ENCODE data around the gene ARHGAP24.
A peak's percentile ranks its signal among the peaks of the same experiment; 100 is the strongest.

ARHGAP24 gene

DNA sequence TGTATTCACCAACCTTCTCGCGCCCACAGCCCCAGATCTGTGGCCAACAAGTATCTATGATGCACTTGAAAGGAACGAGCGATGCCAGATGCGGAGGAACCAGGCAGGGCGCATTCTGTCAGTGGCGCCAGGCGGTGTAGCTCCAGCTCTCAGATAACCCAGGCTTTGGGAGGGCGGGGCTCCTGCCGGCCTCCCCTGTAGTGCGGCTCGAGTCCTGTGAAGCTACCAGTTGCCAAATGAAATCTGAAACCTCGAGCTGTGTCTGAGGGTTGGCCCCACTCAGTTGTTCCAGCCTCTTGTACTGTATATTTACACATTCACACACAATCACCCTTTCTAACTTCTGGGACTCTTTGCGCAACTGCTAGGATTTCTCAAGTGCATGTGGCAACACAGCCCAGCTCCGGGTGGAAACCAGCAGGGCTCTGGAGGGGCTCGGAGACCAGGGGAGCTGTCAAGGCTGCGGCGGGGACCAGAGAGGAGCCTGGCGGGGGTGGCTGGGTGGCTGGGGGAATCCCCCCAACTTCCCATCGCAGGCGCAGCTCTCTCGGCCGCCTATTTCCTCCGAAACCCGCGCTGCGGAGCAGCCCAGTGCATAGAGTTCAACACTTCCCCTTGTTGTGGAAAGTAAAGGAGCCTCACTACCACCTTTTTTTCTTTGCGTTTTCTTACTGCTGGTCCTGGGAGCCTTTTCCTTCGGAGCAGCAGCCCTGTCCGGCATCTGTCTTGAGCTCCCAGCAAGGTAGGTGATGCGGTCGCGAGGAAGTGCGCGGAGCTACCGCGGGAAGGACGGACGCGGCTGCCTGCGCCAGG is at the start of gene ARHGAP24:
Gene ARHGAP24 (plus strand): TSS at position 333 of the 813 bp plus-strand sequence.
- peak in 41 of 56 donors; percentile 2 to 66 (median 32) for DNase-seq

- DNase-seq, result no peak
Observed at GRCh38 chr4:85426366-85426765, 48.6 kb upstream of the ARHGAP24 start.

DNA sequence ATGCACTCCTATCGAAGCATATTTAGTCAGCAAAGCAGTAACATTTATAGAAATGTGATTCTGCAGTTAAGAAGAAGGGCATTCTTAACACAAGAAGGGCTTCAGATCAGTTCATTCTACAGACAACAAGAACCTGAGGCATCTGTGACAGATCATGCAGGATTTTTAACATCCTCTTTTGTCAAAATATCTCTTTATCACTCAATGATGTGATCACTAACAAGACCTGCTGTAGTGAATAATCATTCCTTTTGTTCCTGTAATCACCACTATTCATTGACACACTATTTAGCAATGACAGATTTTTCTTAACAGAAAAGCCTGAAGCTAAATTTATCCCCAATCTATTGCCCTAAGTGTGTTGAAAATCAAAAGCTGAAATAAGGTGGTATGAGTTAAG is 47.8 kb upstream of the ARHGAP24 start:
- DNase-seq, result no peak

- DNase-seq, result no peak
Observed at GRCh38 chr4:85430226-85430625, 44.7 kb upstream of the ARHGAP24 start.

DNA sequence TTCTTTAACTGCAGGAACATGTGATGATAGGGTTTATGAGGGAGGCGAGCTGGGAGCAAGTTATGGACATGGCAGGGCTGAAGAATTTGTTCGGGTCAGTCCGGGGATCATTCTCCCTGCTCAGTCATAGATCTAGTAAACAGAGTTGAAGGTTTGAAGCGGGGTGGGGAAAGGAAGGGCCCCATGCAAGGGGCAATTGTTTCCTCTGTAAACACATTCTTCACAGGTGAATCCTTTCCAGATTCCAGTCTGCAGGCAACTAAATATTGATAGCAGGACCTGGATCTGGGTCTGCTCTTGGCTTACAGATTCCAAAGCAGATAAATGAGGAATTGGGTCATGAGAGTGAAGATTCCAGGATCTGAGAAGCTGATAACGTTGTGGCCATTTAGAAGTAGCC is 44.3 kb upstream of the ARHGAP24 start:
- DNase-seq, result no peak

- no peak for DNase-seq
Observed at GRCh38 chr4:85431156-85431555, 43.8 kb upstream of the ARHGAP24 start.

DNA sequence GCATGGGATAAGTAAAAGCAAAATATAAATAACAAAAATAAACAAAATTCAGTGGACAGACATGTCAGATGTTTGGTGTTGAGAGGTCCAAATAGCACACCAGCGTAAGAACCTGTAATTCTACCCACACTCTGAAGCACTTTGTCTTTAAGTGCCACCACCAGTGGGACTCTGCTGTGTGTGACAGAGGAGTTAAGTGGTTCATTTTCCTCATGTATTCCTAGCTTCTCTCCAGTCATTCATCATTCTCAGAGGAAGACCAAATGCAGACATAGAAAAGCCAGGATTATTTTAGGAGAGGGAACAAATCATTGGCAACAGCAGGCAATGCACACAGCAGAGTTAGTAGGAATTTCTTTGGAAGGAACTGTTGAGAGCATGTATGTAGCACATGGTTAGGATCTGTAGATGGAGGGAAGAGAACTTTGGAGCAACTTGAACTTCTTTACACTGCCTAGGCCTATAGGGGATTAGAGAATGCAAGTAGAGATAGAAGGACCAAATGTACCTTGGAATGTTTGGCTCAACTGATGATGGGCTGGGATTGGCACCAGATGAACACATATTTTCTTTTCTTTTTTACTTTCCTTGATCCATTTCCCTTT is 43.0 kb upstream of the ARHGAP24 start:
- DNase-seq, result no peak

- no peak for DNase-seq
Observed at GRCh38 chr4:85445050-85445639, 29.8 kb upstream of the ARHGAP24 start.

DNA sequence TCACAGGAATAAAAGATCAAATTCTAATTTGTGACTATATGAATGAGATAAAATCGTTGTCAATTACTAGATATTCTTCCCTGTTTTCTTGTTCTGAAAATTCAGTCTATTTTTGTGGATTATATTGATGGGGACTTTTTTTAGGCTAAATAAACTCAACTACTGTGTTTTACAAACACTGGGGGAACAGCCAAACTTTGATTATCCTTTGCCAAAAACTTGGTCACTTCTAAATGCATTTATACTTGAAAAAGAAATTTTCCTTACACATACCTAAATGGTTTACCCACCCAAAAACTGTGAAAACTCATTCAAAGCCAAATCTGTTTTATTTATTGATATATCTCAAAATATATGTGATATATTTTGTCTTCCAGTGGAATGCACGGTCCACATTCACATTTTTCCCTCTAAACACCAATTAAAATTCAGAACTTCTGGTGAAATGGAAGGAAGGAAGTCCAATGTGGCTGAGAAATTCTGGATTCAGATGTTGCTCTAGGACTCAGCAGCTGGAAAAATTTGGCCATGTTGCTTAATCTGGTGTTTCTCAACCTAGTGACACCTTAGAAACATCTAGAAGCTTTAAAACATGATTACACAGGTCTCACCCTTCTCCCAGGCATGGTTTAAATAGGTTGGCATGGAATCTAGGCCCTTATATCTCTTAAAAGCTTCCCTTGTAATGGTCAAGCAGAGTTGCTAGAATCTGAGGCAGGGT is 28.6 kb upstream of the ARHGAP24 start:
- no peak for DNase-seq

DNA sequence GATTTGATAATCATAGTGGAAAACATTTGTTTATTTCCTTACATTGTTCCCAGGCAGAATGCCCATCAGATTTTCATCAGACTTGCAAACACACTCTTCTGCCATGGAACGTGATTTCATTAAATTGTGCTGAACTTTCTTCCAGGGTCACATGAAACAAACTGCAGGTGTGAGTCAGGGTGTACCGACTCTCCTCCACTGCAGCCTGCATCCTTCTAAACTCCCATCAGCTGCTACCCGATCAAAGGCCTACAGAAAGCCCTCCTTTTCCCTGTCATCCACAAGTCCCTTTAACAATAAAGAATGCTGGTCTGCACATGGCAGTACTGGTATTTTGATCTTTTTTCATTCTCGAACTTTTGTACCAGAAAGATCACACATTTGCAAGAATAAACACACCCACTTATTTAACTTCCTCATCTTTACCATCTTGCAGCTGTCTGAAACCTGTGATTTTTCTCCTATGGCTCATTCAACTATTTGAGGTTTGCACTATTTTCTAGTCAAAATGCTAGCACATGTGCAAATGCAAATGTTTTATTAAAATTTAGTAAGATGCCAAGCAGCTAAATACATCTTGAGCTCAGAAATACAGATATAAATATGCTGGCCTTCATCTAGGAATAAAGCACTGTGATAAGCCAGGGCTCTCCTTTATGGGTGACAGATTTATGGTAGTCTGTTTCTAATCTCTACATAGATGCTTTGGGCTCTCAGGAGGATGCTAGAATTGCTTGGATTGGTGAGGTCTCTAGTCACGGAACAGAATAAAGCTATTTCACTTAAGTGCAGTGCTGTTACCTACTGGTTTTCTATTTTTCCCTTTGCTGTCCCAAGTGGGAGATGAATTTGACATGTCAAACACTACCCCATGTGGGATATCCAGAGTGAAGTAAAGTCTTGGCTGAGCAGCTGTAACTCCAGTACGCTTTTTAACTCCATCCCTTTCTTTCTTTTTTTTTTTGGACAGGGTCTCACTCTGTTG is 25.8 kb upstream of the ARHGAP24 start:
- DNase-seq, result no peak

DNA sequence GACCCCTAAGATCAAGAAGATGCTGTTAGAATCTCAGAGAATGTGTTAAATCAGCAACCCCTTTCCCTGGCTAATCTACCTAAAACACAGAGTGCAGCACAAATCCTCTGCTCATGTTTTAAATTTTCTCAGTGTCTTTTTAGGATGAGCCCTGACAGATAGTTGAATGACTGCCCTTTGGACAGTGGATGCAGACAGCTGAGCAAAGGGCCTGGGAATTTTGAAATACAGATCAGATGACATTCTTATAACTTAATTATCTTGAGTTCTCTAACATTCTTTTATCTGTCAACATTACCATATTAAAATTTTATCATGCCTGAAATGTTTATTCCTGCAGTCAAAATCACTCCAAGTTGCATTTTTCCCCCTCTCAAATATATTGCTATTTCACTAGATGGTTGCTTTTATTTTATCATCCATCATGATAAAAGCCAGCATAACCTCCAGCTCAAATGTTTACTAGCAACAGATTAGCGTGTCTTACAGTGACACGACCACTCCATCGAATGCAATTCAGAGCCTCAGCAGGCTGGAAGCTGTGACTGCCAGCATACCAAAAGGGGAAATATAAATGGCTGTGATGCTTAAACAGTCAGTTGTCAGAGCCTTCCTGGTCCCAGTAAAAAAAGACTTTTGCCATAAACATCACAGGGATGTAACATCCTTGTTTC is 22.8 kb upstream of the ARHGAP24 start:
- DNase-seq, result no peak

DNA sequence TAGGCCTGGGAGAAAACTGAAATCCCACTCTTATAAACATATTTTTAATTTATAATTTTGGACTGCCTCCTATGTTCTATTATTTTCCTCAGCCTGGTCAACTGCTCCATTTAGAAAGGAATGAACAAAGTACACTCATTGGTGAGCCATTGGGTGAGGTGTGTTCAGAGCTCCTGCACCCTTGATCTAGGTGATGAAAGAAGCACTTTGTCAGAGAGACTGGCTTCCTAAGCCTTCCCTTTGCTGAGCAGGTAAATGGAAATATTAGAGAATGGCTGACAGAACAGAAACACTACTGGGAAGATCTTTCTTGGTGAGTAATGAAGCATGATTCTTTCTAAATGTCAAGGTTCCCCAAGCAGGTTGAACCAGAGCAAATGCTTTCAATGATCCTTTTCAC is 19.0 kb upstream of the ARHGAP24 start:
- DNase-seq, result no peak

DNA sequence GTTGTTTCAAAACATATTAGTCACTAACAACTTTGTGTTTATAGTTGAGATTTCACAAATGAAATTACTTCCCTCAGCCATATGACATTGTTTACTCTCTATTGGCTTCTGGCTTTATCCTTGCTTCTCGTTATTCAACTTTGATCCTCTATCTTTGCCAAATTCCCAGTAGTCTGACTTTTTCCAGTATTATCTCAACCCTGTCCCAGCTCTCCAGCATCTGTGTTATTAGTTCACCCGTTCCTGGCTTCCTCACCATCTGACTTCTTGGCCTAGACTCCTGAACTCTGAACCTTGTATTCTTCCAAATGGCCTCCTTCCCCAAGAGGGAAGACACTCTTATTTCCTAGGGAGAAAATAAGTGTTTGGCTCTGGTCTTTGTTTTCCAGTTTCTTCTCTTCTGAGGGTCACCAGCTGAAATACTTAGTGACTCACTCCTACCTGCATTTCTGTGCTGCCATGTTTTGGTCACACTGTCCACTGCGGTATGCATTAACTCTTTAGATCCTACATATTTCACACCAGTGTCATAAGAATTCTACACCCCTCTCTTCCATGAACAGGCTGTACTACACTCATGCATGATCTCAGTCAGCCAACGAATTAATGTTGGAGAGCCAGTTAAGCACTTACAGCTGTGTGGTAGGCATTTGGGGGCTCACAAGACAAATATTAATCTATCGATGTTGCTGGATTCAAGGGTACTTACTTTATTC is 17.0 kb upstream of the ARHGAP24 start:
- DNase-seq, result no peak

- DNase-seq, result no peak
Observed at GRCh38 chr4:85459736-85460135, 15.2 kb upstream of the ARHGAP24 start.

GRCh38 chr4:85474356-85474755 is 594 bp upstream of the ARHGAP24 start:
- DNase-seq, result no peak

- peak in 6 of 56 donors; percentile 4 to 28 (median 8) for DNase-seq
Observed at GRCh38 chr4:85475631-85476233, 782 bp downstream of the ARHGAP24 start.

- no peak for DNase-seq
Observed at GRCh38 chr4:85476381-85476780, 1.4 kb downstream of the ARHGAP24 start.

DNA sequence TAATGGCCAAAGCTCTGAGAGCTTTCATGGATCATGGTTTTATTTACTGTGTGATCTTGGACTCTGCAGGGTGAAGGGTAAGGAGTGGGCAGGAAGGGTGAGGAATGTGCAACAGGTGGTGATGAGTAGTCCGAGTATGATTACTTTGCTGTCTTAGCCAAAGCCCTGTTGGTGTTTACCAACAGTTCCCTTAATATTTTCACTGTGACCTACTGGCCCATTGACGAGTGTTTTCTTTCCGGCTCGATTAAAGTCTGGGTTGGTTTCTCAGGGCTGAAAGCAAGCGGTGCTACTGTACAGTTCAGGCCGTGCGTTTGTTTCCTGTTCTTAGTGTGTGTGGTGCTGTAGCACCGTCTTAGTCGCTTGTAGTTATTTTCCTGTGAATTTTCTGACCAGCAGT is 2.6 kb downstream of the ARHGAP24 start:
- no peak for DNase-seq

GRCh38 chr4:85478576-85478975 is 3.6 kb downstream of the ARHGAP24 start:
- DNase-seq, result no peak
